K562 (cell line): ENCODE results near the gene TGM3. TPM values are rescaled to one million over a fixed set of nuclear protein-coding genes. Genes with fewer than 3 reads are reported as not detected.

Experiments
- ATAC-seq: fragments of 200-7000 bp; cut with Tn5 transposase; 3 replicates; pipeline ENCODE4 v1.9.1; 2020; ENCODE audit warnings: moderate library complexity
- BruUV-seq: library from RNA; stranded (reverse); fragments of 400-500 nt; replicated peaks from 2 replicates; lab custom pipeline; 2021; lab: Mats Ljungman, UMichigan
- CTCF ChIA-PET: fragments of 300-600 bp; formaldehyde crosslinking; extraction: SDS; loops from one replicate; lab custom pipeline; 2021; ENCODE audit warnings: low intra/inter-chr PET ratio; lab: Yijun Ruan, JAX
- POLR2A ChIA-PET: fragments of 300-600, 350-650 bp; sonication (Branson Sonifier 250); formaldehyde crosslinking; extraction: SDS; loops from one replicate; lab custom pipeline; 2021; ENCODE audit warnings: antibody characterized with exemption, inconsistent platforms; lab: Yijun Ruan, JAX
- DNase-seq, 4 experiments: peaks; one replicate each; pipeline versions ENCODE4 v3.0.0 to v3.0.0-alpha.2; 2011 to 2018; ENCODE audit warnings: low spot score in 3 of 4, mixed read lengths in 3 of 4; ENCODE audit errors: extremely low read depth in 1 of 4
- FAIRE-seq: peaks from 2 replicates; lab custom pipeline; 2011; peaks lifted over from hg19 to GRCh38; lab: Jason Lieb, UNC
- H2AFZ ChIP-seq: 2 replicates; pipeline ENCODE4 v1.6.0; 2011; ENCODE audit warnings: low read depth, low read length, control low read depth, inconsistent platforms
- H3K27ac ChIP-seq: fragments of 200-600 bp; 3 replicates; pipeline ENCODE4 v1.8.0; 2011; ENCODE audit warnings: low read depth, mild to moderate bottlenecking, control low read depth, inconsistent platforms, low read length, moderate library complexity, mixed read lengths; ENCODE audit errors: extremely low read depth
- H3K27me3 ChIP-seq, 2 experiments: fragments of 300-600 bp in 1 of 2; 2 replicates in 1 of 2; 3 replicates in 1 of 2; pipeline versions ENCODE4 v1.6.0 to v1.8.0; 2011; ENCODE audit warnings: inconsistent platforms in 2 of 2, low read length in 2 of 2, mild to moderate bottlenecking in 1 of 2, mixed read lengths in 1 of 2, moderate library complexity in 1 of 2; ENCODE audit not compliant: control insufficient read depth in 2 of 2, insufficient read depth in 2 of 2
- H3K36me3 ChIP-seq: fragments of 300-600 bp; 3 replicates; pipeline ENCODE4 v1.8.0; 2011; ENCODE audit warnings: mild to moderate bottlenecking, low read length, inconsistent platforms; ENCODE audit not compliant: control insufficient read depth, insufficient read depth
- H3K4me1 ChIP-seq, 2 experiments: fragments of 200-600 bp in 1 of 2; replicated peaks in 1 of 2; 2 replicates in 1 of 2; 3 replicates in 1 of 2; pipeline versions ENCODE4 v1.5.1 to v1.8.0; 2011; ENCODE audit warnings: inconsistent platforms in 2 of 2, low read length in 2 of 2, mild to moderate bottlenecking in 1 of 2, mixed read lengths in 1 of 2, moderate library complexity in 1 of 2; ENCODE audit not compliant: control insufficient read depth in 2 of 2, insufficient read depth in 2 of 2
- H3K4me2 ChIP-seq: 2 replicates; pipeline ENCODE4 v1.6.1; 2011; ENCODE audit warnings: low read length, control low read depth, inconsistent platforms, mixed read lengths; ENCODE audit not compliant: insufficient read depth
- H3K4me3 ChIP-seq: fragments of 200-600 bp; sonication (generic), shearing (Covaris generic); 2 replicates; pipeline ENCODE4 v1.5.1; 2016; ENCODE audit warnings: control low read depth, inconsistent platforms
- H3K79me2 ChIP-seq: fragments of 200-600 bp; 3 replicates; pipeline ENCODE4 v1.8.0; 2011; ENCODE audit warnings: low read length, inconsistent platforms; ENCODE audit not compliant: control insufficient read depth, insufficient read depth
- H3K9ac ChIP-seq, 2 experiments: 2 replicates each; pipeline versions ENCODE4 v1.6.0 to v1.6.1; 2011; ENCODE audit warnings: low read depth in 2 of 2, low read length in 2 of 2, control low read depth in 1 of 2, inconsistent platforms in 1 of 2, mild to moderate bottlenecking in 1 of 2, mixed read lengths in 1 of 2; ENCODE audit not compliant: insufficient read depth in 1 of 2
- H3K9me1 ChIP-seq: one replicate; pipeline ENCODE4 v1.6.0; 2011; ENCODE audit warnings: inconsistent platforms, mild to moderate bottlenecking, low read length, moderate library complexity; ENCODE audit not compliant: control insufficient read depth, insufficient read depth
- H3K9me3 ChIP-seq: replicated peaks from 2 replicates; pipeline ENCODE4 v1.5.1; 2011; ENCODE audit warnings: low read depth, low read length, inconsistent platforms; ENCODE audit not compliant: control insufficient read depth, insufficient read depth
- H4K20me1 ChIP-seq: replicated peaks from 2 replicates; pipeline ENCODE4 v1.6.1; 2011; ENCODE audit warnings: low read length, inconsistent platforms, mixed read lengths; ENCODE audit not compliant: control insufficient read depth, insufficient read depth
- CREB1 ChIP-seq, 2 experiments: sonication (generic) in 1 of 2; formaldehyde crosslinking in 1 of 2; IDR thresholded peaks; 2 replicates each; pipeline versions ENCODE4 v1.6.1 to v1.8.0; 2012 to 2022; ENCODE audit warnings: inconsistent platforms in 1 of 2, mild to moderate bottlenecking in 1 of 2, missing genetic modification reagents in 1 of 2, moderate library complexity in 1 of 2
- CXXC5 ChIP-seq: fragments of 250-450 bp; sonication (Bioruptor Pico); IDR thresholded peaks from 2 replicates; pipeline ENCODE4 v1.8.0; 2022; ENCODE audit warnings: inconsistent platforms, mild to moderate bottlenecking, moderate library complexity
- E2F4 ChIP-seq: sonication (generic); formaldehyde crosslinking; IDR thresholded peaks from 2 replicates; pipeline ENCODE4 v1.8.0; 2022; ENCODE audit warnings: mild to moderate bottlenecking, low read depth, missing genetic modification reagents
- HLTF ChIP-seq: fragments of 450-650 bp; IDR thresholded peaks from 2 replicates; pipeline ENCODE4 v1.6.1; 2016
- KAT2B ChIP-seq: IDR thresholded peaks from one replicate; pipeline ENCODE4 v1.6.1; 2012; ENCODE audit warnings: low read depth, mild to moderate bottlenecking, control low read depth, inconsistent platforms, low read length, moderate library complexity
- KDM2B ChIP-seq: fragments of 250-450 bp; sonication (Bioruptor Pico); IDR thresholded peaks from 2 replicates; pipeline ENCODE4 v1.8.0; 2021; ENCODE audit warnings: mild to moderate bottlenecking, moderate library complexity
- LCOR ChIP-seq: sonication (generic); formaldehyde crosslinking; IDR thresholded peaks from 2 replicates; pipeline ENCODE4 v1.8.0; 2022; ENCODE audit warnings: mild to moderate bottlenecking, missing genetic modification reagents
- SMAD3 ChIP-seq: fragments of 450-650 bp; formaldehyde crosslinking; conservative IDR thresholded peaks from 2 replicates; pipeline ENCODE4 v1.4.0; 2020; ENCODE audit warnings: mild to moderate bottlenecking
- SNRNP70 ChIP-seq: fragments of 200-400 bp; formaldehyde crosslinking; optimal IDR thresholded peaks from 2 replicates; pipeline ENCODE3; 2017; ENCODE audit warnings: low read depth, low read length
- SRSF7 ChIP-seq: fragments of 200-400 bp; formaldehyde crosslinking; optimal IDR thresholded peaks from 2 replicates; pipeline ENCODE3; 2017; ENCODE audit warnings: mild to moderate bottlenecking, low read depth, low read length
- TAF1 ChIP-seq: IDR thresholded peaks from 2 replicates; pipeline ENCODE4 v1.6.1; 2011; ENCODE audit warnings: mild to moderate bottlenecking, low read length, moderate library complexity; ENCODE audit not compliant: insufficient read depth, control insufficient read depth, severe bottlenecking; ENCODE audit errors: extremely low read depth
- TARDBP ChIP-seq: fragments of 450-650 bp; IDR thresholded peaks from 2 replicates; pipeline ENCODE4 v1.6.1; 2016
- TBL1XR1 ChIP-seq, 2 experiments: IDR thresholded peaks; 2 replicates each; pipeline ENCODE4 v1.6.1; 2012; ENCODE audit warnings: improper control_type of control experiment in 2 of 2, low read length in 2 of 2, mild to moderate bottlenecking in 1 of 2
- ZNF24 ChIP-seq: fragments of 450-650 bp; IDR thresholded peaks from 2 replicates; pipeline ENCODE4 v1.6.1; 2016
- ZNF436 ChIP-seq: fragments of 250-450, 450-650 bp; sonication (Bioruptor Pico); formaldehyde crosslinking; IDR thresholded peaks from 2 replicates; pipeline ENCODE4 v1.7.0; 2020; ENCODE audit warnings: mild to moderate bottlenecking
- ZNF449 ChIP-seq: fragments of 250-450 bp; sonication (Bioruptor Pico); IDR thresholded peaks from 2 replicates; pipeline ENCODE4 v1.8.0; 2022; ENCODE audit warnings: moderate library complexity, mild to moderate bottlenecking, inconsistent platforms
- WGBS: fragments of 100-300 bp; shearing (Covaris generic); methylation state at CpG from one replicate; pipeline ENCODE4 v1.1.6; 2016; ENCODE audit warnings: low coverage, mixed read lengths; ENCODE audit not compliant: insufficient coverage; ENCODE audit errors: missing lambda C conversion rate; 5-methylcytosine and 5-hydroxymethylcytosine counted together
- in situ Hi-C: fragments of 300-500 bp; cut with MboI; formaldehyde crosslinking; loops from 4 replicates; pipeline ENCODE4 v1.15.0; 2018; ENCODE audit warnings: inconsistent platforms, mixed read lengths
- intact Hi-C: fragments of 100-400 bp; cut with micrococcal nuclease; formaldehyde crosslinking; loops from 2 replicates; pipeline ENCODE4 v1.14.2; 2022
- polyA plus RNA-seq, 8 experiments: library from polyadenylated mRNA; depleted of rRNA in 4 of 8; stranded (reverse) in 5 of 8; unstranded in 3 of 8; fragments of >200 nt; fragmentation: Nextera tagmentation in 2 of 8; fragmentation: Illumina TruSeq in 1 of 8; extraction: Ambion mirVana in 2 of 8; extraction: Trizol in 1 of 8; gene quantifications; 2 replicates each; pipeline versions ENCODE4 v1.2.1 to v1.2.3, GENCODE V29; 2011 to 2014; ENCODE audit warnings: inconsistent platforms in 1 of 8, missing spikeins in 1 of 8
- total RNA-seq, 7 experiments: library from RNA; depleted of rRNA in 6 of 7; stranded (reverse); fragments of >200 nt in 6 of 7; fragmentation: Illumina TruSeq in 2 of 7; extraction: Trizol in 2 of 7; gene quantifications; 2 replicates each; pipeline versions ENCODE4 v1.2.1 to v1.2.3, GENCODE V29; 2011 to 2021; ENCODE audit warnings: low replicate concordance in 1 of 7
- TF ChIP-seq, protein P1 (sequence below): sonication (generic); IDR thresholded peaks from 2 replicates; pipeline ENCODE4 v1.6.1; 2016

Gene TGM3
- total and polyA plus RNA-seq, 9 of the 15 experiments (the other 6 are each of a cell fraction or from before 2014, with no cell fraction given), result not detected

GRCh38 chr20:2259731-2260130 is 36.1 kb upstream of the TGM3 start:
- FAIRE-seq, result no peak
- WGBS, result 0% methylated on average over 6 of the region's 6 CpGs
- in situ Hi-C loops (no loop called here), intact Hi-C loops (loop anchor here (10.0 kb wide), 1 partner anchor 75 kb away; no protein-coding TSS in a partner anchor)
- POLR2A ChIA-PET, result interaction anchor here (0.5 to 1.1 kb wide), 3 partner anchors 17 to 1048 kb away, joined by 3 read pairs; no protein-coding TSS in a partner anchor
- Histone ChIP-seq H2AFZ (no peak overlapping the region), H3K9me3 (no peaks in the 10 kb centered on the region), H3K27me3 (peaks cover 0 to 8% of the 10 kb centered on the region in 2 experiments; a peak in 1 of 5 replicates), H3K4me1 (no peaks in the 10 kb centered on the region; a peak in 1 of 5 replicates), H4K20me1 (no peaks in the 10 kb centered on the region), H3K9me1 (no peaks in the 10 kb centered on the region), H3K79me2 (no peaks in the 10 kb centered on the region), H3K4me2 (no peak overlapping the region), H3K4me3 (no peak overlapping the region), H3K36me3 (no peaks in the 10 kb centered on the region), H3K9ac (no peak overlapping the region), H3K27ac (no peak overlapping the region)
- CTCF ChIA-PET, result no interaction called here
- no TSS peak for BruUV-seq
- TF ChIP-seq ZNF449 (no peak), LCOR (CRISPR knock-in tag) (no peak), ZNF24 (no peak), KAT2B (no peak), CREB1 (IDR thresholded peaks at IDR 0.05) (no peak), CREB1 (CRISPR knock-in tag; IDR thresholded peaks at IDR 0.05) (no peak), CXXC5 (CRISPR knock-in tag) (no peak), SNRNP70 (no peak), TARDBP (no peak), ZNF436 (no peak), SMAD3 (no peak), TAF1 (no peak), KDM2B (CRISPR knock-in tag) (no peak), E2F4 (CRISPR knock-in tag) (no peak), SRSF7 (no peak), HLTF (no peak), TBL1XR1 (IDR thresholded peaks at IDR 0.05; ENCODE audit: low read length in 2 of 2) (no peak)
- TF ChIP-seq, protein P1, sequence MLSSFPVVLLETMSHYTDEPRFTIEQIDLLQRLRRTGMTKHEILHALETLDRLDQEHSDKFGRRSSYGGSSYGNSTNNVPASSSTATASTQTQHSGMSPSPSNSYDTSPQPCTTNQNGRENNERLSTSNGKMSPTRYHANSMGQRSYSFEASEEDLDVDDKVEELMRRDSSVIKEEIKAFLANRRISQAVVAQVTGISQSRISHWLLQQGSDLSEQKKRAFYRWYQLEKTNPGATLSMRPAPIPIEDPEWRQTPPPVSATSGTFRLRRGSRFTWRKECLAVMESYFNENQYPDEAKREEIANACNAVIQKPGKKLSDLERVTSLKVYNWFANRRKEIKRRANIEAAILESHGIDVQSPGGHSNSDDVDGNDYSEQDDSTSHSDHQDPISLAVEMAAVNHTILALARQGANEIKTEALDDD, result no peak
- ATAC-seq, result no peak
- no peak for DNase-seq
